HG02623 (cell line): Measurements from ENCODE around the gene GNG7.
"Not testable (repeated sequence)": the region's sequence is repeated elsewhere in the genome, so short reads cannot be mapped to it uniquely, and the experiment has no call there.

Experiments
- ATAC-seq: cut with Tn5 transposase; IDR thresholded peaks from one replicate; pipeline ENCODE4 v1.9.1; 2021; ENCODE audit warnings: moderate library complexity; ENCODE audit not compliant: unreplicated experiment

GNG7 gene

DNA sequence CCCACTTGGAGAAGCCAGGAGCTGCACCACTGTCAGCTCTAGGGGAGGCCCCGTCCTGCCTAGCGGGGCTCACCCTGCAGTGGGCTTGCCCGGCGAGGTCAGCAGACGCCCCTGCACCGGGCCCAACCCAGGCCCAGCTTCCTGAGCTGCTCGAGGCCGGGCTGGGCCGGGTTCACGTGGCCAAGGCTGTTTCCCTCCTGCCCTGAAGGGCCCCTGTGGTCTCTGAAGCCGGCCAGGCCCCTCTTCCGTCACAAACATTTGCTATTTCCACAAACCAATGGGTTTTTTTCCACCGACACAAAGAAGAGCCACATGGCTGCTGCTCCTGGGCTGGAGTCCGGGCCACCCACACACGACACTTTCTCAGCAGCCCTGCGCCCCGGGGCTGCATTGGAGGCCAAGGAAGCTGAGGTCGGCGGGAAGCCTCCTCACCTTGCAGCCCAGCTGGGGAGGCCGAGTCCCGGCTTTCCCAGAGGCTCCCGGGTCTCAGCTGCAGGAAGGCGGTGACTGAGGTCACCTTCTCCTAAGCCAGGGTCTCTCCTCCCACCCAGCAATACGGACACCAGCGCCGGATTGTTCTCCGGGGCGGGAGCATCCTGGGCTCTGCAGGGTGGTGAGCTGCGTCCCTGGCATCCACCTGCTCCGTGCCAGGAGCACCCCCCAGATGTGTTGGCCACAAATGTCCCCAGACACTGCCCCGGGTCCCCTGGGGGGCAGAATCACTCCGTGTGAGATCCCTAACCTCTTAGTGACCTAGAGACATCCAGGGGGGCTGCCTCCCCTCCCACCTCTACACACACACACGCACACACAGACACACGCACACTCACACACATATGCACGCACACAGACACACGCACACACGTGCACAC is 146.0 kb downstream of the GNG7 start:
- no peak for ATAC-seq

DNA sequence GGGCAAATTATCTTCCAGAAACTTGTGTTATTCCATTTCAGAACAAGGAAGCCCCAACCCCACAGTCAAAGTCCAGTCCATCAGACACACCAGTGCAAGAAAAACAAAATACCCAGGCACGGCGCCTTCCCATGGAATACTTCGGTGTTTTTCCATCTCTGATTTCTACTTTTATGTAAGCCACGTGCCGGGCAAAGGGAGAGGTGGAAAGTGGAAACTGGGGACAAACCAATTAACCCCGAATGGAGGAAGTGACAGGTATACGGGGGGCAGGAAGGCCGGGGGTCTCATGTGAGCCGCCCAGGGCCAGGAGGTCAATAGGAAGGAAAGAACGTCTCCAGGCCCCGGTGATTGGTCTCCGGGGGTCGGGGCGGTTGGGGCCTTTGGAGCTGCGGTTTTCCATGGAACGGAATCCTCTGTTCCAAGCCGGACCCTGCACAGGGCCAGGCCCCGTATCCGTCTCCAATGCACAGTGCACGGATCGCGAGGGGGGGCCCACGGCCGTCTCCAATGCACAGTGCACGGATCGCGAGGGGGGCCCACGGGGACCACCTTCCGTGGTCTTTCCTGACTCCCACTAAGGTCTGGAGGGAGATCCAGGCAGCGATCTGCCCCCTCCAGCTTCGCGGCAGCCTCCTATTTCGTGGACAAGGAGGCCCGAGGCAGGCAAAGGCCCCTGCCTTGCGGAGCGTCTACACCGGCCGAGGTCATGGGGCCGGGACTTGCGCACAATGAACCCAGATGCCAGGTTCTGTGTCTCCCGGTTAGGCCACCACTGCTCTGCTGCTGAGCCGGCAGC is 146.9 kb downstream of the GNG7 start:
- no peak for ATAC-seq

DNA sequence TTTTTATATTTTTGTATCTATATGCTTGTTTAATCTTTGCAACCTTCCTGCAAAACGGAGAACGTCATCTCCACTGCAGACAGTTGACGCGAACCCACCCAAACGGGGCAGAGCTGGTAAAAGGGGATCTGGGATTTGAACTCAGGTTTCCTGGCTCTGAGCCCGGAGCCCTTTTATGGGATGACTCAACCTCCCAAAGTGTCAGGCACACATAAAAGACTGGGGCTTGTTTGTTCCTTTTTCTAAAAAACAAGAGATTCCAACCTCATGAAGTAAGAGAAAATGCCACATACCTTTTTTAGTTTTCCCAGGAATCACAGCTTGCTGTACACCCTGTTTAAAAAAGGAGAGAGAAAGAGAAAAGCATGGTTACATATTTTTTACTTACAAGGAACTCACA is 147.6 kb downstream of the GNG7 start:
- ATAC-seq = no peak

DNA sequence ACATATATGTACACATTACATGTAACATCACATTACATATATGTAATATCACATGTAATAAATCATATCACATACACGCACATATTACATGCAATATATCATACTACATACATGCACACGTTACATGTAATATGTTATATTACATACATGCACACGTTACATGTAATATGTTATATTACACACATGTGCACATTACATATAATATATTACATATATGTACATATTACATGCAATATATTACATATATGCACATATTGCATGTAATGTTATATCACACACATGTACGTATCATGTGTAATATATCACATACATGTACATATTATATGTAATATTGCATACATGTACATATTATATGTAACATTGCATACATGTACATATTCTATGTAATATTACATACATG is 149.0 kb downstream of the GNG7 start:
- ATAC-seq = no peak

DNA sequence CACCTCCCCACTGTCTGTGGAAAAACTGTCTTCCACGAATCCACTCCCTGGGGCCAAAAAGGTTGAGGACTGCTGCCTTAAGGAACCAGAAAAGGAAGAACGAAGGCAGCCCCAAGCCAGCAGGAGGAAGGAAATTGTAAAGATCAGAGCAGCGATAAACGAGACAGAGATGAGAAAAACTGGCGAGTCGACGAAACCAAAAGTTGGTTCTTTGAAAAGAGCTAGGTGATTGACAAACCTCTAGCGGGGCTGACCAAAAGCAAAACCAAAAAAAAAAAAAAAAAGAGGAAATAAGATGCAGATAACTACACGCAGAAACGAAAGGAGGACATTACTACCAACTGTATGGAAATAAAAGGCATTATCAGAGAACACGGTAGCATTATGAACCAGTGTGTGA is 149.6 kb downstream of the GNG7 start:
- ATAC-seq = no peak

DNA sequence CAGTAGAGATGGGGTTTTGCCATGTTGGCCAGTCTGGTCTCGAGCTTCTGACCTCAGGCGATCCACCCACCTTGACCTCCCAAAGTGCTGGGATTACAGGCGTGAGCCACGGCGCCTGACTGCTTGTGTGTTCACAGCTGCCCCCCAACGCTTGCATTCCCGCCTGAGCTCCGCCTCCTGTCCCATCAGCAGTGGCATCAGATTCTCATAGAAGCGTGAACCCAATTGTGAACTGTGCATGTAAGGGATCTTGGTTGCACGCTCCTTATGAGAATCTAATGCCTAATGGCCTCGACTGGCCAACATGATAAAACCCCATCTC is 150.7 kb downstream of the GNG7 start:
- no peak for ATAC-seq

DNA sequence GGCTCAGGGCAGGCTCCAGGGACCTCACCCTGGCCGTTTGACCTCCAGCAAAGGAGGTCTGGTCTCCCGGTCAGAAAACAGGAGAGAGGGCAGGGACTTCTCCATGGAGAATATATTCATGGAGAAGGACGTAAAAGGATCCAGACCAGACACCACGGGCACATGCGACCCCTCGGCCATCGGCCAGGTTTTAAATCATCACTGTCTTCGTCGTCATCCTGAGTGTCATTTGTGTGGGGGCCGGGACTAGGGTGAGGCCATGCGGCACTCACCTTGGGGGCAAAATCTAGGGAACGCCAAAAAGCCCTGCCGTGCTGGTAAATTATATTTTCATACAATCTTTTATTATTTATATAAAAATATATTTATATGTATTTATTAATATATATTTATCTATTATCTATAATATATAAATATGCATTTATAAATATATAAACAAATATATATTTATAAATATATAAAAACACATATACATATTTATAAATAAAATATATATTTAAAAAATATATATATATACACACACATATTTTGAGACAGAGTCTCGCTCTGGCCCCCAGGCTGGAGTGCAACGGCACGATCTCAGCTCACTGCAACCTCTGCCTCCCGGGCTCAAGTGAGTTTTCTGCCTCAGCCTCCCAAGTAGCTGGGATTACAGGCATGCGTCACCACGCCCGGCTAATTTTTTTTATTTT is 151.2 kb downstream of the GNG7 start:
- no peak for ATAC-seq

DNA sequence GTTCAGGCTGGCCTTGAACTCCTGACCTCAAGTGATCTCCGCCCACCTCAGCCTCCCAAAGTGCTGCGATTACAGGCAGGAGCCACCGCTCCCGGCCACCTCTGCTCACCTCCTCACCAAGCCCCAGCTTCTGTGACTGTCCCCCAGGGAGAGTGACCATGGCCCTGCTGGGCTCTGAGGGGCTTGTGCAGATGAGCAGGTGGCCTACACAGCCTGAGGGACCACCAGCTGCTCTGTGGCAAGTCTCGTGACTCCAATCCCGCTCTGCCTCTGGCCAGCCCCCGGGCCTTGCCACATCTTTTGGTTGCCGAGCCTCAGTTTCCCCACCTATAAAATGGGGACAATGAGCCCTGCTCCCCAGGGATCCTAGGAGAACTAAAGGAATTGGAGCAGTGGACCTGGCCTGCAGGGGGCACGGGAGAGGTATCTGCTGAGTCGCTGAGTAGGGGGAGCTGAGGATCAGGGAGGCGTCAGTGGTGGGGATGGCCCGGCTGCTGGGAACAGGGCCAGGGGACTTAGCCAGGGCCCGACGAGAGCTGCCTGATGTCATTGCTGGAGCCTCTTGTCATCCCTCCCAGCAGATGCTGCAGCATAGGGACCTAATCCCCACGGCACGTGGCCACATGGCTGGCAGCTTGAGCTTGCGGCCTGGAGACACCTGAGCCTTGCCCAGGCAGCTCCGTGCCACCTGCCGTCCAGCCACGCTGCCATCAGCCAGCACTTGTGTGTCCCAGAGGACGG is 151.9 kb downstream of the GNG7 start:
- no peak for ATAC-seq

DNA sequence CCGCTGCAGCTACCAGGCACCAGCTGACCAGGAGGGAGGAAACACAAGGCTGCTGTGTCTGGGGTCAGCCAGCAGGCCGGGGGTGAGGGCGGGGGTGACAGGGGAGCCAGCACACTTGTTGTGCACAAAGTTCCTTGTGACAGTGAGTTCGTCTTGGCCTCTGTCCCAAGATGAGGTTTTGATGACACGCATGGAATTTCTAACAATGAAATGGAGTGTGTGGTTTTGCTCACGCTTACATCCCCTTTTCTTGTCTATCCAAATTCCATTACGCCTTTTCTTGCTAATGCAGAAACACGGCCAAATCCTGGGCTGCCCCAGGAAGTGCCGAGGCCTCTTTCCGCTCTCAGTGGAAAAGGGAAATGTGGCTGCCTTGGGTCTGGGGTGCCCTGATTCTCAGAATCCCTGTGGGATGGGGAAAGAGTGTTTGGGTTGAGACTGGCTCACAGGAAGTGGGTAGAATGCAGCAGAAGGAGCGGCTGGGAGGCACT is 152.7 kb downstream of the GNG7 start:
- no peak for ATAC-seq

DNA sequence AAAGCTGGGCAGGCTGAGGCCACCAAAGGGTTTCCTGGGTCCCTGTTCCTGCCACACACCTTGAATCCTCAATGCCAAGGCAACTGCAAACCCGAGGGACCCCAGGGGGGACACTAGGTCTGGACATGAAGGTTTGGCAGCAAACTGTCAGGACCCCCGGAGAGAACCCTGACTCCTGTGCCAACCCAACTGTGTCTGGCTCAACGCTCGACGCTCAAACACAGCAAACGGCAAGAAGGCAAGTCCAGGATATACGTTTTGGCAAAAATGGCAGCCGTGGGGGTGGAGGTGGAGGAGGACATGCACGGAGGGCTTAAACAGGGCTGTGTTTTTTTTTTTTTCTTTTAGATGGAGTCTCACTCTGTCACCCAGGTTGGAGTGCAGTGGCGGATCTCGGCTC is 153.5 kb downstream of the GNG7 start:
- ATAC-seq = no peak

DNA sequence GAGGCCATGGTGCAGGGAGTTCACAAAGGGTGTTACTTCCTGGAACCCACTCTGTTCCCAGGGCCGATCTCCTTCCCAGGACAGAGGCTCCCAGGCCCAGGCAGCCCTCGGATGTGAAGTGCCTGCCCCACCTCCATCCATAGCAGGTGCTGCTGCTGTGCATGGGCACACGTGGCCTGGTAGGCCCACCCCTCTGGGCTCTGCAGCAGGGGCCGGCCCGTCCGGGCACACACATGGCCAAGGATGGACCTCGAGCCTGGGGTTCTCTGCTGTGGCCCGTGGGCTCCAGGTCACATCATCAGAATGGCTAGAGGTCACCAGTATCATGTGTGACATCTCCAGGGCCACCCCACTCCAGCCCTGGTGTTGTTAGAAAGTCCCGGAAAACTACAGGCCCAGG is 154.8 kb downstream of the GNG7 start:
- no peak for ATAC-seq

DNA sequence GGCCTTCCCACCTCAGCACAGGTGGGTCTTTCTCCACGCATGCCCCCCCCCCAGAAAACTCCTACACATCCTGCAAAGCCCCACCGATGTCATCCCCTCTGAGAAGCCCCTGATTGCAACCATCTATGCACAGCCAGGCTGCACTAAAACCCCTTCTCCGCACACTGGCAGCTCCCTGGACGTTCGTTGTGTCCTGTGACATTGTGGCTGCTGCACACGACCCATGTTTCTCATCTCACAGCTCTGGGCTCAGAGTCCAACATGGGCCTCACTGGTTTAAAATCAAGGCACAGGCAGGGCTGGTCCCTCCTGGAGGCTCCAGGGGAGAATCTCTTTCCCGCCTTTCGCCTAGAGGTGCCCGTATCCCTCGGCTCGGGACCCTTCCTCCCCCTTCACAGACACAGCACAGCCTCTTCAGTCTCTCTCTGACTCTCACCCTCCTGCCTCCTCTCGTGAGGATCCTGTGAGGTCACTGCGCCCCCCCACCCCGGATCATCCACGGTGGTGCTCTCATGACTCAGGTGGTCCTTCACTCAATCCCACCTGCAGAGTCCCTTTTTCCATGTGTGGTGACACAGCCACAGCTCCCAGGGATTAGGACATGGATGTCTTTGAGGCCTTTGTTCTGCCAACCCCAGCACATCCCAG is 155.3 kb downstream of the GNG7 start:
- no peak for ATAC-seq

DNA sequence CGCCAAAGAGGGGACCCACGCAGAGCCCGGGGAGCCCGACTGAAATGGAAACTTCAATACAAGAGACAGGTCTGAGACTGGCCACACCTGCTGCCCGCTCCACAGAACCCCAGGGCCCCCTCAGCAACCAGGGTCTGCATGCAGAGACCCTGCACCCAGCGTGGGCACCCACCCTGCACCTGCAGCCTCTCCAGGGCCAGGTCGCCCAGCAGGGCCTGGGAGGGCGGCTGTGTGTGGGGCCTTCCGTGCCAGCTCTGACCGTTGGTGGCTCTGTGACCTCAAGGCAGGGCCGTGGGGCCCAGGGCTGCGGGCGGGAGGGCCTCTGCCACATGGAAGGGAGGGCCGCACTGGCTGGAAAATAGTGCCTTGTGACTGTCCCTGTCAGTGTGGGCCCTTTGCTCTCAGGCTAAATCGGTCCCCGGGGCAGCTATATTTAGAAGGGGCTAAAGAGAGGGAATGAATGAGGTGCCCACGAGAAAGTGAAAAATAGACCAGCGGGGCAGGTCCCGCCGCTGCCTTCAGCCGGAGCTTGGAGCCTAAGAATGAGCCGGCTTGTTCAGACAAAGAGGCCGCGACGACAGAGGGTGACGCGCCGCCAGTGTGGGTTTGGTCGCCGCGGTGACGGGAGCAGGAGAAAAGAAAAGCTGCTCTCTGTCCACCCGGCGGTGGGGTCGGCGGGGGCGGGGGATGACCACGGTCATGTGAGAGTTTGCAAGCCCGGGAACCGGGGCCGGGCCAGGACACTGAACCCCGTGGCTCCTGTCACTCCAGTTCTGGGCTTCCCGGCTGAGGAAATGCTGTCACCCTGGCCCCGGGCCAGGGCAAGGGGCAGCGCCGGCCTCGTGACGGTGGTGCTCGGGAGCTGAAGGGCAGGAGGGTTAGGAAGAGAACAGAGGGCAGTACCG is 156.1 kb downstream of the GNG7 start:
- no peak for ATAC-seq

DNA sequence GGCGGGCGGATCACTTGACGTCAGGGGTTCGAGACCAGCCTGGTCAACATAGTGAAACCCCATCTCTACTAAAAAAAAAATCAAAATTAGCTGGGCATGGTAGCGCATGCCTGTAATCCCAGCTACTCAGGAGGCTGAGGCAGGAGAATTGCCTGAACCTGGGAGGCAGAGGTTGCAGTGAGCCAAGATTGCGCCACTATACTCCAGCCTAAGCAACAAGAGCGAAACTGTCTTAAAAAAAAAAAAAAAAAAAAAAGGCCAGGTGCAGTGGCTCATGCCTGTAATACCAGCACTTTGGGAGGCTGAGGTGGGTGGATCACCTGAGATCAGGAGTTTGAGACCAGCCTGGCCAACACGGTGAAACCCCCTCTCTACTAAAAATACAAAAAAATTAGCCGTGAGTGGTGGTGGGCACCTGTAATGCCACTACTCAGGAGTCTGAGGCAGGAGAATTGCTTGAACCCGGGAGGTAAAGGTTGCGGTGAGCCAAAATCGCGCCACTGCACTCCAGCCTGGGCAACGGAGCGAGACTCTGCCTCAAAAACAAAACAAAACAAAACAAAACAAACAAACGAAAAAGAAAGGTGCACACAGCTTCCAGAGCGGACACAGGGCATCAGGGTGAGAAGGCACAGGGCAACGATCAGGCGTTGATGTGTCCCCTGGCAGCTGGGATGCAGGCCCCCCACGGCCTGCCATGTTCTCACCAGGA is 156.9 kb downstream of the GNG7 start:
- not testable (repeated sequence) for ATAC-seq

DNA sequence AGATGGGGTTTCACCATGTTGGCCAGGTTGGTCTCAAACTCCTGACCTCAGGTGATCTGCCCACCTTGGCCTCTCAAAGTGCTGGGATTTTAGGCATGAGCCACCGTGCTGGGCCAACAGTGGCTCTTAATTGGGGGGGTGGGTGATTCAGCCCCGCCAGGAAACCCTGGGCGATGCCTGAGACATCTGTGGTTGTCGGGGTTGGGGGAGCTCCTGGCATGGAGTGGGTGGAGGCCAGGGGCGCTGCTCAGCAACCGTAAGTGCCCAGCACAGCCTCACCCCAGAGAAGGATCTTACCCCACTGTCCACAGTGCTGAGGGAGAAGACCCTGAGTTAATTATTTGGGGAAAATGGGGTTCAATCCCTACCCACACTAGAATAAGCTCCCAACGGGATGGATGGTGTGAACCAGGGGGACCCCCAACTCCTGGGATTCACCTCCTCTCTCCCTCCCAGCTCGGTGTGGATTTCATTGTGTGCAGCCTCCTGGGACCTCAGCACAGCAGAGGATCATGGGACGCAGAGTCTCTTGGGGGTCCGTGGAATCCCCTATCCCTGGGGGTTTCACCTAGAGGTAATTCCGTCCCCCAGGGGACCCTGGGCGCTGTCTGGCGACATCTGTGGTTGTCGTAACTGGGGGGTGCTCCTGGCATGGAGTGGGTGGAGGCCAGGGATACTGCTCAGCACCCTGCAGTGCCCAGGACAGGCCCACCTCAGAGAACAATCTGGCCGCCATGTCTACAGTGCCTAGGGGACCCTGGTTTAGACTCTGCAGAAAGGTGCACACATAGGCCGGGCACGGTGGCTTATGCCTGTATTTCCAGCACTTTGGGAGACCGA is 157.7 kb downstream of the GNG7 start:
- no peak for ATAC-seq

DNA sequence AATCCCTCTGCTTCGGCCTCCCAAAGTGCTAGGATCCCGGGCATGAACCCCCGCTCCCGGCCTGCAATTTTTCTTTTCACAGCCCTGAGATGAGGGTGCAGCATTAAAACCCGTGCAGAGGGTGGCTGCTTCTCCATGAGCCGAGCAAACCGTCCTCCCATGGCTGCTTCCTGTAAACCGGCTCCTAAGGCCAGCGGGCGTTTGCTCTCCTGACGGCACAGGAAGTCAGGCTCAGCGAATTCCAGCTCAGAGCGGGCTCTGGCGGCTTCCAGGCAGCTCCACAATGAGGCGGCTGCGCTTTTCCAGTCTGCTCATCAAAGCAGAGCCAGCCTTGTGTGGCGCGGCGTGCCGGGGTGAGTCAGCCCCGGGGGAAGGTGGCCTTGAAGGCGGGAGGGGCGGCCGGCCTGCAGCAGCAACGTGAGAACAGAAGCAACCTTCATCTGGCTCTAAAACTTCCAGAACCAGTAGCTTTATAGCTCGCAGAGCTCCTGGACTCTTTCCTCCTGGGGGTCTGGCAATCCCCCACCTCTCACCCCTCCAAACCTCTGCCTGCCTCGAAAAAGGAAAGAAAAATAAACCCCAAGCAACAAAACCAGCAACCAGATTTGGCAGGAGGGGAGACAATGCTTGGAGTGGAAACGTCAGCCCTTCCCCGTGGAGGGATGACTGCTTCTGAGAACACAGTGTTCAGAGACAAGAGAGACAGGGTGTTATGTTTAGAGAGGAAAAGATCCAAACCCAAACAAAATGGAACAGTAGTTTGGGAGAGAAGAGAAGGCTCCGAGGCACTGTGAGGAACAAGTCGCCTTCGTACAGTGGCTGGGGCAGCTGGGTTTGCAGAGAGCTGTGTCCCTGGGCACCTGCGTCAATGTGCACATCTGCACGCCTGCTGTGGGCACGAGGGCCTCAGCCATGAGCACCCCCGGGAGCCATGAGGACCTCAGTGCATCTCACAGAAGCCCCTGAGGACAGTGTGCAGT is 158.7 kb downstream of the GNG7 start:
- ATAC-seq = no peak

DNA sequence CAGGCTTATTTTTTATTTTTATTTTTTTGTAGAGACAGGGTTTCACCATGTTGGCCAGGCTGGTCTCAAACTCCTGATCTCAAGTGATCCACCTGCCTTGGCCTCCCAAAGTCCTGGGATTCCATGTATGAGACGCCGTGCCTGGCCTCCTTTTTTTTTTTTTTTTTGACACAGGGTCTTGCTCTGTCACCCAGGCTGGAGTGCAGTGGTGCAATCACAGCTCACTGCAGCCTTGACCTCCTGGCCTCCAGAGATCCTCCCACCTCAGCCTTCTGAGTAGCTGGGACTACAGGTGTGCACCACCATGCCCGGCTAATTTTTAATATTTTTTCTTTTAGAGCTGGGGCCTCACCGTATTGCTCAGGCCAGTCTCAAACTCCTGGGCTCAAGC is 159.4 kb downstream of the GNG7 start:
- not testable (repeated sequence) for ATAC-seq
